ENCODE measurements around the gene KLF11.

- TF ChIP-seq, protein P1, sequence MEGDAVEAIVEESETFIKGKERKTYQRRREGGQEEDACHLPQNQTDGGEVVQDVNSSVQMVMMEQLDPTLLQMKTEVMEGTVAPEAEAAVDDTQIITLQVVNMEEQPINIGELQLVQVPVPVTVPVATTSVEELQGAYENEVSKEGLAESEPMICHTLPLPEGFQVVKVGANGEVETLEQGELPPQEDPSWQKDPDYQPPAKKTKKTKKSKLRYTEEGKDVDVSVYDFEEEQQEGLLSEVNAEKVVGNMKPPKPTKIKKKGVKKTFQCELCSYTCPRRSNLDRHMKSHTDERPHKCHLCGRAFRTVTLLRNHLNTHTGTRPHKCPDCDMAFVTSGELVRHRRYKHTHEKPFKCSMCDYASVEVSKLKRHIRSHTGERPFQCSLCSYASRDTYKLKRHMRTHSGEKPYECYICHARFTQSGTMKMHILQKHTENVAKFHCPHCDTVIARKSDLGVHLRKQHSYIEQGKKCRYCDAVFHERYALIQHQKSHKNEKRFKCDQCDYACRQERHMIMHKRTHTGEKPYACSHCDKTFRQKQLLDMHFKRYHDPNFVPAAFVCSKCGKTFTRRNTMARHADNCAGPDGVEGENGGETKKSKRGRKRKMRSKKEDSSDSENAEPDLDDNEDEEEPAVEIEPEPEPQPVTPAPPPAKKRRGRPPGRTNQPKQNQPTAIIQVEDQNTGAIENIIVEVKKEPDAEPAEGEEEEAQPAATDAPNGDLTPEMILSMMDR (conservative IDR thresholded peaks at IDR 0.05 in 1 of 2, IDR thresholded peaks at IDR 0.05 in 1 of 2; ENCODE audit: low read depth in 1 of 2, low read length in 2 of 2): no peak
- no peak for TF ChIP-seq EZH2 (IDR thresholded peaks at IDR 0.05; ENCODE audit: low read length, missing control alignments)
Measured at GRCh38 chr2:10083692-10084211, 40.4 kb downstream of the KLF11 start.
